PC-9 (cell line): ENCODE results near the gene SORBS2.

Source experiments
- CTCF ChIP-seq: fragments of 200-600 bp; sonication (generic); conservative IDR thresholded peaks from 2 replicates; pipeline ENCODE4 v1.6.1; 2017; ENCODE audit warnings: mixed run types, antibody characterized with exemption, mild to moderate bottlenecking, moderate library complexity
- EZH2 ChIP-seq: fragments of 200-600 bp; sonication (generic); IDR thresholded peaks from 2 replicates; pipeline ENCODE4 v1.8.0; 2017; ENCODE audit warnings: antibody characterized with exemption, low read depth

- TF ChIP-seq CTCF (no peak), EZH2 (no peak)
These were observed 23.9 kb downstream of the SORBS2 start for GRCh38 chr4:185787926-185788679.
